ENCODE results near the gene C2orf42.
"Not testable (repeated sequence)": the region's sequence is repeated elsewhere in the genome, so short reads cannot be mapped to it uniquely, and the experiment has no call there.

C2orf42 gene

DNA sequence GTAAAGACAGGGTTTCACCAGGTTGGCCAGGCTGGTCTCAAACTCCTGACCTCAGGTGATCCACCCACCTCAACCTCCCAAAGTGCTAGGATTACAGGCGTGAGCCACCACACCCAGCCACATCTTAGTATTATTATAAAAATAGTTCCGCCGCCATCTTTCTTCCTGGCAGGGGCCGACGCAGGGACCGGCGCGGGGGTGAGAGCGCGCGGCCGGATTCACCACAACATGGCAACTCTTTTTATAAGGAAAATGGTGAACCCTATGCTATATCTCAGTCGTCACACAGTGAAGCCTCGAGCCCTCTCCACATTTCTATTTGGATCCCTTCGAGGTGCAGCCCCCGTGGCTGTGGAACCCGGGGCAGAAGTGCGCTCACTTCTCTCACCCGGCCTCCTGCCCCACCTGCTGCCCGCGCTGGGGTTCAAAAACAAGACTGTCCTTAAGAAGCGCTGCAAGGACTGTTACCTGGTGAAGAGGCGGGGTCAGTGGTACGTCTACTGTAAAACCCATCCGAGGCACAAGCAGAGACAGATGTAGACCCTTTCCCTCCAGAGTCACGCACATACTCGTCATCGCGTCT is 88.4 kb downstream of the C2orf42 start:
- not testable (repeated sequence) for DNase-seq (ENCODE audit: low read depth)

DNA sequence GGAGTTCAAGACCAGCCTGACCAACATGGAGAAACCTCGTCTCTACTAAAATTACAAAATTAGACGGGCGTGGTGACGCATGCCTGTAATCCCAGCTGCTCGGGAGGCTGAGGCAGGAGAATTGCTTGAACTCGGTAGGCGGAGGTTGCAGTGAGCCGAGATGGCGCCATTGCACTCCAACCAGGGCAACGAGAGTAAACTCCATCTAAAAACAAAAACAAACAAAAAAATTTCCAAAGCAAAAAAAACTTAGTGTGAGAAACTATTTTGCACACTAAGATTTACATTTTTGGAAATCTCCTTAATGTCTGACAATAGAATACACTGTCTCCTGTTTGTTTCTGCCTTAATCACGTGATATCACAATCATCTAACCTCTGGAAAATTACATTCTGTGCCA is 89.1 kb downstream of the C2orf42 start:
- DNase-seq (ENCODE audit: low read depth) = not testable (repeated sequence)

DNA sequence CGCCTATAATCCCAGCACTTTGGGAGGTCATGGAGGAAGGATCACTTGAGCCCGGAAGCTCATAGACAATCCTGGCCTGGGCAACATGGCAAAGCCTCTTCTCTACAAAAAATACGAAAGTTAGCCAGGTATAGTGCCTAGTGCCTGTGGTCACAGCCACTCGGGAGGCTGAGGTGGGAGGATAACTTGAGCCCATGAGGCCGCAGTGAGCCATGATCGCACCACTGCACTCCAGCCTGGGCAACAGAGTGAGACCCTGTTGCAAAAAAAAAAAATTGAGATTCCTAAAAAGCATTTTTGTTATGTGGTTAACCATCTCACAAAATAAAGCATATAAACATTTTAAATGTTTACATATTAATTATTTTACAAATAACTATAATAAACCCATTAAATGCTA is 89.6 kb downstream of the C2orf42 start:
- DNase-seq (ENCODE audit: low read depth) = no peak

Measured in fibroblast of gingiva (primary cell).